Activated T-cell treated with anti-CD3 and anti-CD28 coated beads, Interleukin-2, amount 50 U/mL, for 1 hour (primary cell): ENCODE results near the gene LAMB1.
"Not testable (repeated sequence)": the region's sequence is repeated elsewhere in the genome, so short reads cannot be mapped to it uniquely, and the experiment has no call there.

ENCODE experiments used
- DNase-seq: peaks from one replicate; pipeline ENCODE4 v3.0.0-alpha.2; 2020

LAMB1 gene

GRCh38 chr7:107909445-107909844 is 93.5 kb downstream of the LAMB1 start:
- DNase-seq: no peak

- no peak for DNase-seq
Observed at GRCh38 chr7:107907790-107908189, 95.2 kb downstream of the LAMB1 start.

DNA sequence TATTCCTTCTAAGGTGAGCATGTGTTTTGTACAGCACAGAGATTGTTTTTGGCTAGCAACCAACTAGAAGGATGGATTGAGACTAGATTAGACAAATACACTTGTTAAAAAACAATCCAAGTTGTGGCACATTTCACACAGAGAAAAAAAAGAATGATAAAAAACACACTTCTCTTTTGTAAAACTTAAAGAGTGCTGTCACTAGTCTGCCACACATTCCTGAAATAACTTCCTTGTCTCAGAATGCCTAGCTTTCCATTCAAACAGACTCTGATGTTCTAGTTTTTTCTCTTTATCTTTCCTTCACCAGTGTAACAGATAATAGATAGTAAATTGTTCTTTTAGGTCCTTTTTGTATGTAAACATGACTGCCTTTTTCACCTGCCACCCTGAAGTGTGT is 100.6 kb downstream of the LAMB1 start:
- no peak for DNase-seq

DNA sequence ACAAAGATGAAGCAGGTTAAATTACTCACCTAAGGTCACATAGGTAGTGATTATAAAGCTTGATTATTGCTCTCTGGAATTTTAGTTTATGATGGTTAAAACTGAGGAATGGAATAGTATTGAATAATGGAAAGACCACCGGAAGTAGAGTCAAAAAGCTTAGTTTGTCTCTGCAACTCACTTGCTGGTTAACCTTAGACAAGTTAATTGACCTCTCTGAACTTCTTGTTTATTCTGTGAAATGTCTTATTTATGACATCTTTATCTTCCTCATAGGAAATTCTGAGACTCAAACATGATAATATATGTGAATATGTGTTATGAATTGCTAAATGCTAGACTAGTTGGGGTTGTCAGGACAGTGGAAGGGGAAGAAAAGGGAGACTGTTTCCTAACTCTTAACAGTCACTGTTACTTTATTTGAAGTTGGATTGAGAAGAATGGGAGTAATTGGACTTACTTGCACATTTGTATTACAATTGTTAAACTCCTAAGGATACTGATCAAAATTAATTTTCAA is 102.4 kb downstream of the LAMB1 start:
- no peak for DNase-seq

DNA sequence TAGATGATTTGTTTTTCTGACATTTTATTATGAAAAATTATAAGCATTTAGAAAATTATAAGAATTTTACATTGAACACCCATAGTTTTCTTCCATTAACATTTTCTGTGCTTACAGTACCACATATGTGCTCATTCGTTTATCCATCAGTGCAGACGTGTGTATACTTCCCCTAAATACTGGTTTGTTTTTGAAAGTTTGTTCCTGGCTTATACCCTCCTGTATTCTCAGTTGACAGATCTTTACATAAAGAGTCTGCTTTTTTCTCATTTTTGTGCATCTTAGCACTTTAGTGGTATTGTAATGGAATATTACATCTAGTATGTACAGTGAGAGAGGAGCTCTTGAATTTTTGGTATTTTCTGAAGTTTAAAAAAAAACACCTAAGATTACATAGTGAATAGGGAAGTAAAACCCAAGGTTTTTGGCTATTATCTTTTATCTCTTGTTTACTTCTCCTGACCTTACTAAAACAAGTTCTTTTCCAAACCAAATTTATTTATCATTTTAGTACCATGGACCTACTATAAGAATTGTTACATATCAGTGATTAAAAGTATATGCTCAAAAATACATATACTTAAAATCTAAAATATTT is 103.9 kb downstream of the LAMB1 start:
- no peak for DNase-seq

DNA sequence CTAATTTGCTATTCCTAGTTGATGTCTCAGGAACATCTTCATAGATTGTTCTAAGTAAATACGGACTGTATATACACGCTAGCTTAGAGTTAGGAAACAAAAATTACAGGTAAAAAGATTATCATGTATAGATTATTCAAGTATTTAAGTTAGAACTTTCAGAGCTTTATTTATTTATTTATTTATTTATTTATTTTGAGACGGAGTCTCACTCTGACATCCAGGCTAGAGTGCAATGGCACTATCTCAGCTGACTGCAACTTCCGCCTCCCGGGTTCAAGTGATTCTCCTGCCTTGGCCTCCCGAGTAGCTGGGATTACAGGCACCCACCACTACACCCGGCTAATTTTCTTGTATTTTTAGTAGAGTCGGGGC is 110.6 kb downstream of the LAMB1 start:
- DNase-seq: not testable (repeated sequence)

GRCh38 chr7:107891636-107892366 is 111.2 kb downstream of the LAMB1 start:
- DNase-seq: no peak

DNA sequence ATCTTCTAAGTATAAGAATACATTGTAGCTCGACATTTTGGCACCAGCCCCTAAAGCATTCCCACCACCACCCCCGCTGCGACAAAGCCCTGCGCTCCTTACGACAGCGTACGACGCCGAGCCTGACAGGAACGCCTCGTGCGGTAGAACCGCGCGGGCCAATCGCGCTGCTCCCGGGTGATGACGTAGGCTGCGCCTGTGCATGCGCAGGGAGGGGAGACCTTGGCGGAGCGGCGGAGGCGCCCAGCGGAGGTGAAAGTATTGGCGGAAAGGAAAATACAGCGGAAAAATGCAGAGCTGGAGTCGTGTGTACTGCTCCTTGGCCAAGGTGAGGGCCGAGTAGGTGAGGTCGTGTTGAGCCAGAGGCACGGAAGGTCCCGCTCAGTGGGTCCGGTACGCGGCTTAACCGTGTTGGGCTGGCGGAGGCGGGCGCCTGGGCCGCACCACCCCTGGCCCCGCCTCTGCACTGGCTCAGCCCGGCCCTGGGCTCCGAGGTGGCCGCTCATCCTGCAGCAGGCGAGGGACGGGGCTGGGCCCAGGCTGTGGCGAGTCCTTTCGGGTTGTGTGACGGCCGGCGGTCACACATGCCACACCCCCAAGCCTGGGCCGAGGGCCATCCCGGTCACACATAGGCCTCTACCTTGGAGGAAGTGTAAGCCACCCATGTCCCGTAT is 111.9 kb downstream of the LAMB1 start, which contains the start of gene DLD:
TSS of gene DLD (plus strand) at position 222 of the 674 bp plus-strand sequence. CDS start at position 290, 68 bp downstream.
- DNase-seq: peak; percentile 94

- DNase-seq: no peak
Observed at GRCh38 chr7:107890493-107890961, 112.4 kb downstream of the LAMB1 start.

- DNase-seq: no peak
Observed at GRCh38 chr7:107889992-107890391, 113.0 kb downstream of the LAMB1 start.

- DNase-seq: not testable (repeated sequence)
Observed at GRCh38 chr7:107887827-107888226, 115.1 kb downstream of the LAMB1 start.

DNA sequence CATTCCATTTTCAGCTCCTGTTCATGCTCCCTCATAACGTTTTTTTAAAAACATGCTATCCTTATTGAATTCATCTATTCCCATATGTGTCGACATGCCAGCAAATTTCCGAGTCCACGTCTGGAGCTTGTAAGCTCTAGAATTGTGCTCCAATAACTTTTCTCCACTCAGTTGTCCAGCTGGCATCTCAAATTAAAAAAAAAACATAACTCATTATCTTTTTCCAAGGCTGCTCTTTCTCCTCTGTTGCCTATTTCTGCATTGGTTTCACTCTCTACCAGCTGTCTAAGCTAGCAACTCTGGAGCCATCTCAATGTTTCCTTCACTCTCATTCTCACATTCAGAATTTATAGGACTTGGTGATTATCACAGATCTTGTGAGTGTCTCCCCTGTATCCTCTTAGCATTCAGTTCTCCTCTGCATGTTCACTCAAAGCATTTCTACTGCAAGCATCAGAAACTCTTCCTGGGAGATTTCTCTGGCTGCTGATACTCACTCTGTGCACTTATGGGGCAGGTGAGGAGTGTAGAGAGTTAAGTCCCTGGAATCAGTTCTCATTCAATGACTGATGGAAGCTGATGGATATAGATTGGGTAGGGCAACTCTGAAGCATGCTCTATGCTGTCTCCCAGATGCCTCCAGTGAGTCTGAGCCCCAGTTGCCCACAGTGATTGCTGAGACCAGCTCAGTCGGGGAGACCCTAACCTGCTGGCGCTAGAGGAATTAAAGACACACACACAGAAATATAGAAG is 118.7 kb downstream of the LAMB1 start:
- DNase-seq: no peak

DNA sequence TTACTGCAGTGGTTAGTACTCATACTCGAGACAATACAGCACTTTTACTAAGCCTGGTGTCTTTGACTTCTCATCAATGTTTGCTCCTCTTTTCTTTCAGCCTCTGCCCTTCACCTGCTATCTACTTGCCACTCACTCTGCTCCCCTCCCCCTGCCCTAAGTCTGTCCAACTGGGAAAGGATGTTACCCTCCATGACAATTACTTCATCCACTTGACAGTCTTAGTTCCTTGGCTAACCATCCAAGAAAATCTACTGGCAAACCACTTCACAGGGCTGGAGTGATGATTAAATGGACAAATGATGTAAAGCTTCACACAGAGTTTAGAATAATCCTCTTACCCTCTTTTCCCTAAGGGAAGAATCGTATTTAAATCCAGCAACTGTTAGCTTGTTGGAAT is 120.2 kb downstream of the LAMB1 start:
- no peak for DNase-seq

GRCh38 chr7:107879400-107880035 is 123.4 kb downstream of the LAMB1 start:
- no peak for DNase-seq

DNA sequence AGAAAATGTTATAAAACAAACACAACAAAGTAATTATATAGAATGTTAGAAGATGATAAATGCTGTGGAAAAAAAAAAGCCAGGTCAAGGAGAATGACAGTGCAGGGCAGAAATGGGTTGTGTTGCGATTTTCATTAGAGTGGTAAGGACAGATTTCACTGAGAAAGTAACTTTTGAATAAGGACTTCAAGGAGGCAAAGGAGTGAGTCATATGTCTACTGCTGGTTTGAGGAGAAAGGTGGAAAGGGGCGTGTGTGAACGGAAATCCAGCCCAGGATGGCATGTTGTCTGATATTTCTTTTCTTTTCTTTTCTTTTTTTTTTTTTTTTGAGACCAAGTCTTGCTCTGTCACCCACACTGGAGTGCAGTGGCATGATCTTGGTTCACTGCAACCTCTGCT is 124.3 kb downstream of the LAMB1 start:
- no peak for DNase-seq

- DNase-seq: no peak
Observed at GRCh38 chr7:107877731-107878382, 125.1 kb downstream of the LAMB1 start.

DNA sequence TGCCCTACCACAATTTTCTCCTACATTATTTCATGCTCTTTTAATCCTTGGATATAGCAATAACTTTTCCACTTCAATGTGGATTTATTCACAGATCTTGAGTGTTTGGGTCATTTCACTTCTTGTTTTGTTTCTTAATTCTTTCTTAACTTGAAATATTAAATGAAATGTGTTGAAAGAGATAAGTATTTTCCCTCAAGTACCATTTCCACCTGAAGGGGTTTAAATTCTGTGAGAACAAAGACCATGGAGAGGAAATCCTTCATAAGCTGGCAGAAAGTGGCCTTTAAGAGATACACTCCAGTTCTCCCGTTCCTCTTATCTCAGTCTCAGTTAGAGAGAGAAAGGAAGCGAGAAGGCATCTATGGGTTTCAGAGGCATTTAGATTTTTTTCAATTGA is 126.0 kb downstream of the LAMB1 start:
- no peak for DNase-seq

DNA sequence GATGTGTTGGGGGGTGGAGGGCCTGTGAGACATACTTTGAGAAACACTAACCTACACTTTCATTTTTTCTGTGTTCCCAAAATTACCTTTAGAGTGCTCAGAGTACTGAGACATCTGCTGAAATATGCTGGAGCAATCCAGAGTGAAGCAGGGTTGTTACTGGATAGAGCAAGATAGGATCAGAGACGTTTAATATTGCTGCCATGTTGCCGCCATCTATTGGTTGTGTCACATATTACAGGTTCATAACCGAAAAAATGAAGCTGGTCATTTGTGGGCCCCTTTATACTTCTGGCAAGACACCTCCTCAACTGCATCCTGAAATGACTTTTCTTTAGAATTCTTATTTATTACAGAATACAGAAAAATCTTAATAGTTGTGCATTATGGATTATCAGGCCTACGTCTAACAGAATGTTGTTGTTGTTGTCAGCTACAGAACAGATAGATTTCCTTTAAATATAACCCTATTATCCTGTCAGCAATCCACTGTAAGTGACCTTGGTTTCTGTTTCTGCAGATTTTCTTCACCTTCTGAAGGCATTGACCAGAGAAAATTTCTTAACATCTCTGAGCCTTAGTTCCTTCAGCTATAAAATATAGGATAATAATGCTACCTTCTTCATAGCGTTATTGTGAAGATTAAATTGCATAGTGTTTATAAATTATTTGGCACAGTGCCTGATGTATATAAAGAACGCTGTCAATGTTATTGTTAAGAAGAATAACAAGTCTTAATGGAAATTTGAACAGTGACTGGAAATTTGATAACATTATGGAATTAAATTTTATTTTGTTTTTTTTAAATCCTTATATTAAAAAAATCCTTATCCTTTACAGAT is 128.1 kb downstream of the LAMB1 start:
- DNase-seq: no peak

DNA sequence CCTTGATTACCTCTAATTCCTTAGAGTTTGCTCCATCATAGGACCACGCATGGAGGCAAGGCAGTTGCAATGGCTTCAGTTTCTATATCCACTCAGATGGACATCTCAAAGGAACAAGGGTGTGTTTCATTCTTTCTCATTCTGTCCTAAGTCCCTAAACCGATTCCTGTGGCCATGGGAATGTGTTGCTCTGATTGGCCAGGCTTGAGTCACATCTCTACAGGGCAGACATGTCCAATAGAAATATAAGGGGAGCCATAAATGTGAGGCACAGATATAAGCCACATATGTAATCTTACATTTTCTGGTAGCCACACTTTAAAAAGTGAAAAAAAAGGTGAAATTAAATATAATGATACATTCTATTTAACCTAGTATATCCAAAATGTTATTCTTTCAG is 128.8 kb downstream of the LAMB1 start:
- DNase-seq: no peak
